G401 (cell line): Measurements from ENCODE around the gene EIF2B5. TPM values are rescaled to one million over a fixed set of nuclear protein-coding genes. Genes with fewer than 3 reads are reported as not detected.

Experiments used
- DNase-seq: peaks from one replicate; pipeline ENCODE4 v3.0.0-alpha.2; 2015; ENCODE audit warnings: low spot score
- in situ Hi-C: cut with HindIII; loops from 2 replicates; pipeline ENCODE4 v1.10.0; 2016; ENCODE audit warnings: low sequenced_read_pairs, mixed read lengths
- total RNA-seq: library from RNA; depleted of rRNA; stranded (reverse); fragments of >200 nt; shearing (Covaris generic); gene quantifications from 2 replicates; pipeline ENCODE4 v1.2.3, GENCODE V29; 2014

Gene EIF2B5
- total RNA-seq, 1 experiment from 2014 or later: 64.3 TPM

- in situ Hi-C loops: no loop called here
- DNase-seq: no peak
These were observed 35.0 kb downstream of the EIF2B5 start for GRCh38 chr3:184169896-184170875.

GRCh38 chr3:184171562-184171961, 36.4 kb downstream of the EIF2B5 start:
- in situ Hi-C loops: no loop called here
- no peak for DNase-seq

- no peak for DNase-seq
- in situ Hi-C loops: no loop called here
These were observed 37.7 kb downstream of the EIF2B5 start for GRCh38 chr3:184172681-184173373.

- no peak for DNase-seq
- in situ Hi-C loops: no loop called here
These were observed 38.2 kb downstream of the EIF2B5 start for GRCh38 chr3:184173374-184173722.

- in situ Hi-C loops: no loop called here
- no peak for DNase-seq
These were observed 39.1 kb downstream of the EIF2B5 start for GRCh38 chr3:184174284-184174645.

GRCh38 chr3:184174646-184175492, 39.7 kb downstream of the EIF2B5 start, which contains the start of gene AP2M1:
AP2M1 (plus strand) TSS chr3:184174855; CDS start chr3:184176994, 2,139 bp downstream.
- in situ Hi-C loops: no loop called here
- peak; percentile 100 for DNase-seq

- in situ Hi-C loops: no loop called here
- DNase-seq: peak; percentile 11
These were observed 40.3 kb downstream of the EIF2B5 start for GRCh38 chr3:184175506-184175905.

GRCh38 chr3:184175981-184176376, 40.8 kb downstream of the EIF2B5 start:
- no peak for DNase-seq
- in situ Hi-C loops: no loop called here

GRCh38 chr3:184176377-184177330, 41.5 kb downstream of the EIF2B5 start:
- in situ Hi-C loops: no loop called here
- DNase-seq: peak; percentile 38

- in situ Hi-C loops: no loop called here
- no peak for DNase-seq
These were observed 42.2 kb downstream of the EIF2B5 start for GRCh38 chr3:184177331-184177731.

GRCh38 chr3:184177767-184178306, 42.7 kb downstream of the EIF2B5 start:
- no peak for DNase-seq
- in situ Hi-C loops: no loop called here

GRCh38 chr3:184178521-184179138, 43.5 kb downstream of the EIF2B5 start:
- no peak for DNase-seq

GRCh38 chr3:184180165-184180564, 45.0 kb downstream of the EIF2B5 start:
- no peak for DNase-seq
- in situ Hi-C loops: no loop called here

More at GRCh38 chr3:184178521-184179138, 43.5 kb downstream of the EIF2B5 start:
- in situ Hi-C loops: no loop called here

- in situ Hi-C loops: no loop called here
- no peak for DNase-seq
These were observed 46.4 kb downstream of the EIF2B5 start for GRCh38 chr3:184181596-184181995.

GRCh38 chr3:184183679-184184078, 48.5 kb downstream of the EIF2B5 start:
- in situ Hi-C loops: no loop called here
- DNase-seq: no peak

- DNase-seq: no peak
- in situ Hi-C loops: no loop called here
These were observed 49.5 kb downstream of the EIF2B5 start for GRCh38 chr3:184184546-184185230.
